Measurements from ENCODE around the gene SPSB2.

GRCh38 chr12:6849427-6849826, 23.7 kb downstream of the SPSB2 start:
- TF ChIP-seq POLR2A (IDR thresholded peaks at IDR 0.05; ENCODE audit: low read depth, low read length) (no peak), POLR2AphosphoS5 (IDR thresholded peaks at IDR 0.05; ENCODE audit: low read depth, low read length) (no peak)
